ENCODE measurements around the gene GLS. TPM values are rescaled to one million over a fixed set of nuclear protein-coding genes. Genes with fewer than 3 reads are reported as not detected.

GLS gene
- polyA plus RNA-seq, 1 experiment: 206 TPM

GRCh38 chr2:190888449-190888848 is 7.8 kb downstream of the GLS start:
- ChIA-PET POLR2A (interaction anchor here (1.8 kb wide), 1 partner anchor 29 kb away, joined by 6 read pairs; no protein-coding TSS in a partner anchor), CTCF (no interaction called here)
- no peak for TF ChIP-seq CTCF (IDR thresholded peaks at IDR 0.05; ENCODE audit: low read depth, low read length)
- Histone ChIP-seq H3K27me3 (ENCODE audit: control insufficient read depth, insufficient read depth, low read length) (no peaks in the 10 kb centered on the region), H3K9me3 (ENCODE audit: control insufficient read depth, insufficient read depth, low read length) (no peaks in the 10 kb centered on the region), H3K27ac (ENCODE audit: low read depth, low read length) (no peak overlapping the region), H3K4me3 (ENCODE audit: low read depth, low read length) (no peak overlapping the region)
- DNase-seq (ENCODE audit: low read depth, low spot score): no peak

GRCh38 chr2:190889175-190889943 is 8.7 kb downstream of the GLS start:
- Histone ChIP-seq H3K4me3 (ENCODE audit: low read depth, low read length) (no peak overlapping the region), H3K27me3 (ENCODE audit: control insufficient read depth, insufficient read depth, low read length) (no peaks in the 10 kb centered on the region), H3K9me3 (ENCODE audit: control insufficient read depth, insufficient read depth, low read length) (no peaks in the 10 kb centered on the region), H3K27ac (ENCODE audit: low read depth, low read length) (no peak overlapping the region)
- POLR2A ChIA-PET: no interaction called here
- CTCF ChIA-PET: interaction anchor here (1.5 kb wide), 1 partner anchor 85 kb away, joined by 3 read pairs; no protein-coding TSS in a partner anchor
- no peak for TF ChIP-seq CTCF (IDR thresholded peaks at IDR 0.05; ENCODE audit: low read depth, low read length)
- no peak for DNase-seq (ENCODE audit: low read depth, low spot score)

- ChIA-PET CTCF (interaction anchor here (1.0 kb wide), 1 partner anchor 41 kb away, joined by 3 read pairs; no protein-coding TSS in a partner anchor), POLR2A (no interaction called here)
- H3K4me3 ChIP-seq (ENCODE audit: low read depth, low read length): no peak overlapping the region
- TF ChIP-seq CTCF (IDR thresholded peaks at IDR 0.05; ENCODE audit: low read depth, low read length): no peak
- no peaks in the 10 kb centered on the region for H3K9me3 ChIP-seq (ENCODE audit: control insufficient read depth, insufficient read depth, low read length)
- no peak for DNase-seq (ENCODE audit: low read depth, low spot score)
- no peak overlapping the region for H3K27ac ChIP-seq (ENCODE audit: low read depth, low read length)
- H3K27me3 ChIP-seq (ENCODE audit: control insufficient read depth, insufficient read depth, low read length): no peaks in the 10 kb centered on the region
Observed at GRCh38 chr2:190891372-190891771, 10.8 kb downstream of the GLS start.

- H3K4me3 ChIP-seq (ENCODE audit: low read depth, low read length): no peak overlapping the region
- H3K27ac ChIP-seq (ENCODE audit: low read depth, low read length): no peak overlapping the region
- TF ChIP-seq CTCF (IDR thresholded peaks at IDR 0.05; ENCODE audit: low read depth, low read length): no peak
- CTCF ChIA-PET: interaction anchor here (2.2 kb wide), 1 partner anchor 42 kb away, joined by 12 read pairs; no protein-coding TSS in a partner anchor
- no peak for DNase-seq (ENCODE audit: low read depth, low spot score)
- POLR2A ChIA-PET: no interaction called here
- no peaks in the 10 kb centered on the region for H3K27me3 ChIP-seq (ENCODE audit: control insufficient read depth, insufficient read depth, low read length)
- no peaks in the 10 kb centered on the region for H3K9me3 ChIP-seq (ENCODE audit: control insufficient read depth, insufficient read depth, low read length)
Observed at GRCh38 chr2:190891889-190892288, 11.3 kb downstream of the GLS start.

GRCh38 chr2:190893157-190893556 is 12.5 kb downstream of the GLS start:
- H3K27ac ChIP-seq (ENCODE audit: low read depth, low read length): no peak overlapping the region
- no peak for DNase-seq (ENCODE audit: low read depth, low spot score)
- H3K4me3 ChIP-seq (ENCODE audit: low read depth, low read length): no peak overlapping the region
- H3K9me3 ChIP-seq (ENCODE audit: control insufficient read depth, insufficient read depth, low read length): no peaks in the 10 kb centered on the region
- POLR2A ChIA-PET: interaction anchor here (0.8 to 1.6 kb wide), 2 partner anchors 10 to 11 kb away, joined by 3 to 13 read pairs; partner anchors contain the start of gene GLS
- no peak for TF ChIP-seq CTCF (IDR thresholded peaks at IDR 0.05; ENCODE audit: low read depth, low read length)
- CTCF ChIA-PET: interaction anchor here (0.7 to 2.2 kb wide), 2 partner anchors 43 to 87 kb away, joined by 3 to 12 read pairs; no protein-coding TSS in a partner anchor
- no peaks in the 10 kb centered on the region for H3K27me3 ChIP-seq (ENCODE audit: control insufficient read depth, insufficient read depth, low read length)
